Activated T-cell treated with anti-CD3 and anti-CD28 coated beads, Interleukin-2, amount 50 U/mL, for 1 hour (primary cell): Measurements from ENCODE around the gene SLC4A1AP.

ENCODE experiments used
- DNase-seq: peaks from one replicate; pipeline ENCODE4 v3.0.0-alpha.2; 2020

The SLC4A1AP gene

GRCh38 chr2:27721884-27722485 lies 58.3 kb downstream of the SLC4A1AP start:
- no peak for DNase-seq

- peak; percentile 36 for DNase-seq
These were observed 59.9 kb downstream of the SLC4A1AP start for GRCh38 chr2:27723372-27724144.

GRCh38 chr2:27724191-27724590 lies 60.5 kb downstream of the SLC4A1AP start:
- DNase-seq = no peak

- DNase-seq = no peak
These were observed 61.4 kb downstream of the SLC4A1AP start for GRCh38 chr2:27724905-27725701.

- no peak for DNase-seq
These were observed 63.6 kb downstream of the SLC4A1AP start for GRCh38 chr2:27727257-27727656.

- no peak for DNase-seq
These were observed 64.6 kb downstream of the SLC4A1AP start for GRCh38 chr2:27728081-27728858.

- DNase-seq = no peak
These were observed 65.5 kb downstream of the SLC4A1AP start for GRCh38 chr2:27729198-27729597.

GRCh38 chr2:27729614-27730013 lies 65.9 kb downstream of the SLC4A1AP start:
- no peak for DNase-seq

GRCh38 chr2:27730261-27730662 lies 66.6 kb downstream of the SLC4A1AP start:
- no peak for DNase-seq

- no peak for DNase-seq
These were observed 67.4 kb downstream of the SLC4A1AP start for GRCh38 chr2:27730980-27731691.

- no peak for DNase-seq
These were observed 70.6 kb downstream of the SLC4A1AP start for GRCh38 chr2:27734305-27734704.

- peak; percentile 62 for DNase-seq
These were observed 71.7 kb downstream of the SLC4A1AP start for GRCh38 chr2:27735263-27735904.

- DNase-seq = no peak
These were observed 72.6 kb downstream of the SLC4A1AP start for GRCh38 chr2:27736031-27736889.

- DNase-seq = no peak
These were observed 73.2 kb downstream of the SLC4A1AP start for GRCh38 chr2:27736890-27737204.

GRCh38 chr2:27737676-27738348 lies 74.1 kb downstream of the SLC4A1AP start:
- no peak for DNase-seq

GRCh38 chr2:27738349-27739057 lies 74.8 kb downstream of the SLC4A1AP start:
- no peak for DNase-seq

GRCh38 chr2:27739058-27739373 lies 75.3 kb downstream of the SLC4A1AP start:
- no peak for DNase-seq

- DNase-seq = no peak
These were observed 78.0 kb downstream of the SLC4A1AP start for GRCh38 chr2:27741673-27742072.

- DNase-seq = no peak
These were observed 78.9 kb downstream of the SLC4A1AP start for GRCh38 chr2:27742571-27742970.
